ENCODE data around the gene TSHZ2.

DNA sequence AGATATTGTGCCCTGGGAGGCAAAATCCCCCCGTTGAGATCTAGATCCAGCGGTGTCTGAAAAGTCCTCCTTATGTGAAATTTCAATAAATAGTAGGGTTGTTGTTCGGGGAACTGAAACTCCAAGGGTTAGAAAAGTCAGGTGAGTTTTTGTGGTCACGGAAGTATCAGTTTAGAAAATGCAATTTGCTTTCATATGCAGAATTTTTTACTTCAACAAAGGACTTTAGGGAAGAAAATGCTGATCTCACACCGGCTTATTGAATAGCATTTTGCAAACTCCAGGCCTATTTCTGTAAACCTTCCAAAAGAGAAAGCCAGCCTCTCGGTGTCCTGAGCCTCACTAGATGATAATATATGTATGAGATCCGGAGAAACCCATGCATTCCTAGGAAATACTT lies 254.7 kb downstream of the TSHZ2 start:
- TF ChIP-seq, protein P1, sequence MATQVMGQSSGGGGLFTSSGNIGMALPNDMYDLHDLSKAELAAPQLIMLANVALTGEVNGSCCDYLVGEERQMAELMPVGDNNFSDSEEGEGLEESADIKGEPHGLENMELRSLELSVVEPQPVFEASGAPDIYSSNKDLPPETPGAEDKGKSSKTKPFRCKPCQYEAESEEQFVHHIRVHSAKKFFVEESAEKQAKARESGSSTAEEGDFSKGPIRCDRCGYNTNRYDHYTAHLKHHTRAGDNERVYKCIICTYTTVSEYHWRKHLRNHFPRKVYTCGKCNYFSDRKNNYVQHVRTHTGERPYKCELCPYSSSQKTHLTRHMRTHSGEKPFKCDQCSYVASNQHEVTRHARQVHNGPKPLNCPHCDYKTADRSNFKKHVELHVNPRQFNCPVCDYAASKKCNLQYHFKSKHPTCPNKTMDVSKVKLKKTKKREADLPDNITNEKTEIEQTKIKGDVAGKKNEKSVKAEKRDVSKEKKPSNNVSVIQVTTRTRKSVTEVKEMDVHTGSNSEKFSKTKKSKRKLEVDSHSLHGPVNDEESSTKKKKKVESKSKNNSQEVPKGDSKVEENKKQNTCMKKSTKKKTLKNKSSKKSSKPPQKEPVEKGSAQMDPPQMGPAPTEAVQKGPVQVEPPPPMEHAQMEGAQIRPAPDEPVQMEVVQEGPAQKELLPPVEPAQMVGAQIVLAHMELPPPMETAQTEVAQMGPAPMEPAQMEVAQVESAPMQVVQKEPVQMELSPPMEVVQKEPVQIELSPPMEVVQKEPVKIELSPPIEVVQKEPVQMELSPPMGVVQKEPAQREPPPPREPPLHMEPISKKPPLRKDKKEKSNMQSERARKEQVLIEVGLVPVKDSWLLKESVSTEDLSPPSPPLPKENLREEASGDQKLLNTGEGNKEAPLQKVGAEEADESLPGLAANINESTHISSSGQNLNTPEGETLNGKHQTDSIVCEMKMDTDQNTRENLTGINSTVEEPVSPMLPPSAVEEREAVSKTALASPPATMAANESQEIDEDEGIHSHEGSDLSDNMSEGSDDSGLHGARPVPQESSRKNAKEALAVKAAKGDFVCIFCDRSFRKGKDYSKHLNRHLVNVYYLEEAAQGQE (IDR thresholded peaks at IDR 0.05; ENCODE audit: borderline replicate concordance) = no peak
- TF ChIP-seq CTCF (IDR thresholded peaks at IDR 0.05; ENCODE audit: poor library complexity, severe bottlenecking) = no peak
- TF ChIP-seq MXI1 (conservative IDR thresholded peaks at IDR 0.05; ENCODE audit: poor library complexity, severe bottlenecking) = no peak
- TF ChIP-seq POLR2AphosphoS5 (IDR thresholded peaks at IDR 0.05) = no peak
